Right lobe of liver (tissue), 6 donors: ENCODE results near the gene TMTC1. TPM values are rescaled to one million over a fixed set of nuclear protein-coding genes. Genes with fewer than 3 reads are reported as not detected.

Source experiments
- ATAC-seq, 4 donors: fragments of 200-7000 bp; cut with Tn5 transposase; one replicate each; pipeline ENCODE4 v1.9.1; 2020; ENCODE audit warnings: mild to moderate bottlenecking in 4 of 4, moderate library complexity in 4 of 4
- DNase-seq, 3 donors: peaks; one replicate each; pipeline ENCODE4 v3.0.0-alpha.2; 2020
- H3K27ac ChIP-seq, 3 donors: fragments of 200-600 bp; one replicate each; pipeline ENCODE4 v1.8.0; 2022
- H3K27me3 ChIP-seq, 2 donors: fragments of 200-600 bp; one replicate each; pipeline ENCODE4 v1.8.0; 2022
- H3K36me3 ChIP-seq, 4 donors: fragments of 200-600 bp; sonication (generic) in 1 of 4; one replicate each; pipeline versions ENCODE4 v1.5.1 to v1.8.0; 2017 to 2022; ENCODE audit warnings: control low read depth in 1 of 4
- H3K4me1 ChIP-seq, 4 donors: fragments of 200-600 bp; sonication (generic) in 1 of 4; one replicate each; pipeline versions ENCODE4 v1.5.1 to v1.8.0; 2017 to 2022; ENCODE audit warnings: control low read depth in 1 of 4
- H3K4me3 ChIP-seq, 3 donors: fragments of 200-600 bp; one replicate each; pipeline ENCODE4 v1.8.0; 2022
- H3K9me3 ChIP-seq, 4 donors: fragments of 200-600 bp; sonication (generic) in 1 of 4; one replicate each; pipeline versions ENCODE4 v1.5.1 to v1.8.0; 2017 to 2022; ENCODE audit warnings: control low read depth in 1 of 4
- POLR2A ChIP-seq: fragments of 450-650 bp; IDR thresholded peaks from one replicate; pipeline ENCODE4 v1.6.1; 2017; ENCODE audit warnings: antibody characterized with exemption, mild to moderate bottlenecking
- WGBS: methylation state at CpG from one replicate; pipeline ENCODE4 v1.1.6; 2018; ENCODE audit warnings: low coverage, low lambda C conversion rate; ENCODE audit not compliant: insufficient coverage; ENCODE audit errors: missing lambda C conversion rate; 5-methylcytosine and 5-hydroxymethylcytosine counted together
- intact Hi-C, 2 donors: fragments of 100-400 bp; cut with DNase I; formaldehyde crosslinking; loops; one replicate each; pipeline versions ENCODE4 v1.11.2 to v1.14.1; 2022
- total RNA-seq, 6 experiments: library from RNA; depleted of rRNA in 2 of 6; stranded (reverse); fragments of >200 nt in 2 of 6; fragmentation: NEBNext Ultra II Directional in 3 of 6; extraction: Animal tissue kit (Norgen Biotek cat#: 25700) in 3 of 6; gene quantifications; one replicate each; pipeline versions ENCODE4 v1.1.0 to v1.2.4, GENCODE V29; 2016 to 2023
- TF ChIP-seq, protein P1 (sequence below), 4 donors: fragments of 200-600 bp in 3 of 4; fragments of 450-650 bp in 1 of 4; IDR thresholded peaks; one replicate each; pipeline versions ENCODE4 v1.5.1 to v1.8.0; 2016 to 2022; ENCODE audit warnings: antibody characterized with exemption in 4 of 4, mild to moderate bottlenecking in 2 of 4
- donor health status: DM: no; HTN: yes; CAD: no.
- donor health status: DM: no; HTN: no; CAD: no.
- donor health status: DM: no; HTN: no; CAD: no.
- donor health status: DM: no; HTN: yes; CAD: no.
- donor health status: DM: no; HTN: yes; CAD: no.

TMTC1 gene
- total RNA-seq, 6 experiments from 2014 or later, result 3.0 to 4.2 (median 3.5) TPM

- no peak for ATAC-seq
- Histone ChIP-seq H3K9me3 (no peaks in the 10 kb centered on the region), H3K36me3 (no peaks in the 10 kb centered on the region), H3K4me3 (no peak overlapping the region), H3K27me3 (no peaks in the 10 kb centered on the region), H3K4me1 (no peaks in the 10 kb centered on the region), H3K27ac (no peak overlapping the region)
- intact Hi-C loops, result no loop called here
- no peak for DNase-seq
- 93% methylated on average over 3 of the region's 3 CpGs for WGBS
- TF ChIP-seq, protein P1, sequence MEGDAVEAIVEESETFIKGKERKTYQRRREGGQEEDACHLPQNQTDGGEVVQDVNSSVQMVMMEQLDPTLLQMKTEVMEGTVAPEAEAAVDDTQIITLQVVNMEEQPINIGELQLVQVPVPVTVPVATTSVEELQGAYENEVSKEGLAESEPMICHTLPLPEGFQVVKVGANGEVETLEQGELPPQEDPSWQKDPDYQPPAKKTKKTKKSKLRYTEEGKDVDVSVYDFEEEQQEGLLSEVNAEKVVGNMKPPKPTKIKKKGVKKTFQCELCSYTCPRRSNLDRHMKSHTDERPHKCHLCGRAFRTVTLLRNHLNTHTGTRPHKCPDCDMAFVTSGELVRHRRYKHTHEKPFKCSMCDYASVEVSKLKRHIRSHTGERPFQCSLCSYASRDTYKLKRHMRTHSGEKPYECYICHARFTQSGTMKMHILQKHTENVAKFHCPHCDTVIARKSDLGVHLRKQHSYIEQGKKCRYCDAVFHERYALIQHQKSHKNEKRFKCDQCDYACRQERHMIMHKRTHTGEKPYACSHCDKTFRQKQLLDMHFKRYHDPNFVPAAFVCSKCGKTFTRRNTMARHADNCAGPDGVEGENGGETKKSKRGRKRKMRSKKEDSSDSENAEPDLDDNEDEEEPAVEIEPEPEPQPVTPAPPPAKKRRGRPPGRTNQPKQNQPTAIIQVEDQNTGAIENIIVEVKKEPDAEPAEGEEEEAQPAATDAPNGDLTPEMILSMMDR (IDR thresholded peaks at IDR 0.05), result no peak
- no peak for TF ChIP-seq POLR2A
Measured at GRCh38 chr12:29752121-29752520, 31.6 kb downstream of the TMTC1 start.

DNA sequence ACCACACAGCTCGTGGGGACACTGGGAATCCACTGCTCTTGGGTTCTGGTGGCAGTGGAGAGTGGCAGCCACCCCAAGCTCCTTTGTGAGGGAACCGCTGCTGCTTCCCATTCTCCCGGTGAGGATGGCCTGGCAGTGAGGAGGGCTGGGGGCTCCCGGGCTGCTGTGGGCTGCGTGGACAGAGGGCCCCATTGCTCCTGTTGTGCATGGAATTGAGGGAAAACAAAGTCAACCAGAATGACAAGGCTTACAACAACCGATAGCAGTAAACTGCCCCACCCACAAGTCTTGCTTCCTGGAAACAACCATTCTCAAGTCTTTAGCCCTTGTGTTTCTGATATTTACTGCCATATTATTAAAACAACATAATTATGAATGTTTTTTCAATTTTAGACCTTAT lies 32.1 kb downstream of the TMTC1 start:
- no peak for ATAC-seq
- no CpG with 5 or more reads among the region's 6 CpGs for WGBS
- H3K4me1 ChIP-seq, result no peaks in the 10 kb centered on the region
- H3K27me3 ChIP-seq, result no peaks in the 10 kb centered on the region
- no peak overlapping the region for H3K4me3 ChIP-seq
- TF ChIP-seq POLR2A, result no peak
- TF ChIP-seq, protein P1 (IDR thresholded peaks at IDR 0.05), result no peak
- H3K9me3 ChIP-seq, result no peaks in the 10 kb centered on the region
- no peaks in the 10 kb centered on the region for H3K36me3 ChIP-seq
- intact Hi-C loops, result no loop called here
- no peak overlapping the region for H3K27ac ChIP-seq
- DNase-seq, result no peak

DNA sequence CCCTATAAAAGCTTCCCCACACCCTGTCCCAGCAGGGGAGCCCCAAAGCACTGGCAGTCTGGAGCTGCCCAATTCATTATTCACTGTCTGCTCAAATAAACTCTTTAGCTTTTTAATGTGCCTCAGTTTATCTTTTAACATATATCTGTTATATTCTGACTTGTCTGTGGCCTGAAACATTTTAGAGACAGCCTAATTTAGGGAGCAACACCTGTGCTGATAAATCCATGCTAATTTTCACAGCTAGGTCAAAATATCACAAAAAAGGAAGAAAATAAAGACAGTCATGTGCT lies 32.9 kb downstream of the TMTC1 start:
- Histone ChIP-seq H3K4me3 (no peak overlapping the region), H3K36me3 (no peaks in the 10 kb centered on the region), H3K9me3 (no peaks in the 10 kb centered on the region), H3K4me1 (no peaks in the 10 kb centered on the region), H3K27ac (no peak overlapping the region), H3K27me3 (no peaks in the 10 kb centered on the region)
- intact Hi-C loops, result no loop called here
- TF ChIP-seq, protein P1 (IDR thresholded peaks at IDR 0.05), result no peak
- TF ChIP-seq POLR2A, result no peak
- no peak for ATAC-seq
- no peak for DNase-seq

DNA sequence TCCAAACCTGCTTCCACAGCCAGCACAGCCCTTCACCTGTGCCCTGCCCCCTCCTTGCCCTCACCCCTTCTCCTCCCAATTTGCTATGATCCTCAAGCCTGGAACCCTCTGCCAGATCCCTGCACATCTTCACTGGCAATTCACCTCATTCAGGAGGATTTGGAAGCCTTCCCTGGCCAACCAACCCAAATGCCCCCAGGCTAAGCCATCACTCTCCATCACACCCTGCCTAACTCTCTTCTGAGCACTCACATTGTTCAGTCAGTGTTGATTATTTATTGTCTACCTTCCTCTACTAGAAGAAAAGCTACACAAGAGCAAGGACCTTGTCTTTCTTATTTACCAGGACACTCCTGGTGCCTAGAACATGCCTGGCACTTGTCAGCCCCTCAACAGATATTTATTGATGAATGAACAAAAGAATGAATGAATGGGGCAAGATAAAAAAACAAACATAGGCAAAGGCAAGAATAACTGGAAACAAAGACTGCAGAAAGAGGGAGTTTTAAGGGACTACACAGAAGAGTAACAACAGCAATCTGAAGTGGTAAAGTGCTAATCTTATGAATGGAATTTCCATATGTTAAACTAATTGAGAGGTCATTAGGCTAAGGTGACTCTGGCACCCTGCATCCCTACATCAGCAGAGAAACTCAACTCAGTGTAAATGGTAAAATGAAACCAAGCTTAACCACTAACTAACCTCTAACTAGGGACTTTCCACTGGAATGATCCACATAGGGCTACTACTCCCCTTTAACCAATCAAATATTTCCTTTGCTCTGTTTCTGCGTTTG lies 33.4 kb downstream of the TMTC1 start:
- TF ChIP-seq, protein P1 (IDR thresholded peaks at IDR 0.05), result no peak
- TF ChIP-seq POLR2A, result no peak
- Histone ChIP-seq H3K27ac (no peak overlapping the region), H3K36me3 (no peaks in the 10 kb centered on the region), H3K27me3 (no peaks in the 10 kb centered on the region), H3K4me1 (no peaks in the 10 kb centered on the region), H3K4me3 (no peak overlapping the region), H3K9me3 (no peaks in the 10 kb centered on the region)
- intact Hi-C loops, result no loop called here
- WGBS, result 78% methylated on average over 1 of the region's 1 CpG
- DNase-seq, result no peak
- no peak for ATAC-seq

DNA sequence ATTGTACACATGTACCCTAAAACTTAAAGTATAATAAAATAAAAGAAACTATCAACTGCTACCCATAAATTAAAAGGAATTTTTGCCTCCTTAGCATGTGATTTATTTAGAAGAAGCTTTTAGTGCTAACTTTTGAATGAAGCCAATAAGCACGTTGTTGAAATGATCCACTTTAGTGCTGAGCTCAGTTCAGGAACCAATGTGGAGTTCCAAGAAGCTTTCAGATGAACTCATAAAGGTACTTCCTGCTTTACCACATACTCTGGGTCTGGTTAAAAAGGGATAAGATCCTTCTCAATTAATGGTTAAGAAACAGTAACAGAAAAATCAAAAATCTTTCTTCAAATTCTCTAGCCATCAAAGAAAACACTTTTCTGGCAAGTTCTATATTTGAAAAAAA lies 39.4 kb downstream of the TMTC1 start:
- Histone ChIP-seq H3K9me3 (no peaks in the 10 kb centered on the region), H3K36me3 (no peaks in the 10 kb centered on the region), H3K4me1 (no peaks in the 10 kb centered on the region), H3K4me3 (no peak overlapping the region), H3K27me3 (no peaks in the 10 kb centered on the region), H3K27ac (no peak overlapping the region)
- intact Hi-C loops, result no loop called here
- WGBS, result 0% methylated on average over 1 of the region's 1 CpG
- ATAC-seq, result no peak
- DNase-seq, result no peak
- TF ChIP-seq, protein P1 (IDR thresholded peaks at IDR 0.05), result no peak
- no peak for TF ChIP-seq POLR2A
